Skin of body (tissue), 2 donors: Measurements from ENCODE around the gene C16orf87. TPM values are rescaled to one million over a fixed set of nuclear protein-coding genes. Genes with fewer than 3 reads are reported as not detected.
"Not testable (repeated sequence)": the region's sequence is repeated elsewhere in the genome, so short reads cannot be mapped to it uniquely, and the experiment has no call there.

Experiments used
- DNase-seq: peaks from one replicate; lab custom pipeline; 2025; lab: John Stamatoyannopoulos, UW
- total RNA-seq: library from RNA; depleted of rRNA; stranded (reverse); fragments of >200 nt; gene quantifications from one replicate; pipeline ENCODE4 v1.2.3, GENCODE V29; 2014

Gene C16orf87
- 13.5 TPM for total RNA-seq

- DNase-seq: peak; percentile 89
Observed at GRCh38 chr16:46830902-46831647, at the start of gene C16orf87. Gene C16orf87, minus strand, starts transcription at chr16:46831180. Its CDS starts 31 bp downstream, at chr16:46831149.

- no peak for DNase-seq
Observed at GRCh38 chr16:46875243-46875642, 44.3 kb upstream of the C16orf87 start.

- DNase-seq: no peak
Observed at GRCh38 chr16:46873201-46873600, 42.2 kb upstream of the C16orf87 start.

- DNase-seq: no peak
Observed at GRCh38 chr16:46871597-46871996, 40.6 kb upstream of the C16orf87 start.

- DNase-seq: not testable (repeated sequence)
Observed at GRCh38 chr16:46868891-46869290, 37.9 kb upstream of the C16orf87 start.

GRCh38 chr16:46867486-46867885 is 36.5 kb upstream of the C16orf87 start:
- not testable (repeated sequence) for DNase-seq

- no peak for DNase-seq
Observed at GRCh38 chr16:46866286-46866685, 35.3 kb upstream of the C16orf87 start.

GRCh38 chr16:46862555-46863447 is 31.8 kb upstream of the C16orf87 start:
- DNase-seq: no peak

GRCh38 chr16:46859719-46860152 is 28.8 kb upstream of the C16orf87 start:
- DNase-seq: no peak

- DNase-seq: no peak
Observed at GRCh38 chr16:46858151-46858550, 27.2 kb upstream of the C16orf87 start.

GRCh38 chr16:46857368-46857945 is 26.5 kb upstream of the C16orf87 start:
- DNase-seq: peak; percentile 69

GRCh38 chr16:46855389-46855788 is 24.4 kb upstream of the C16orf87 start:
- no peak for DNase-seq

GRCh38 chr16:46854846-46855245 is 23.9 kb upstream of the C16orf87 start:
- no peak for DNase-seq

- peak; percentile 29 for DNase-seq
Observed at GRCh38 chr16:46853713-46854443, 22.9 kb upstream of the C16orf87 start.

GRCh38 chr16:46852130-46852529 is 21.1 kb upstream of the C16orf87 start:
- DNase-seq: no peak

GRCh38 chr16:46850619-46851555 is 19.9 kb upstream of the C16orf87 start:
- DNase-seq: no peak

- DNase-seq: no peak
Observed at GRCh38 chr16:46848768-46849764, 18.1 kb upstream of the C16orf87 start.

GRCh38 chr16:46845952-46846351 is 15.0 kb upstream of the C16orf87 start:
- DNase-seq: no peak

GRCh38 chr16:46844771-46845170 is 13.8 kb upstream of the C16orf87 start:
- no peak for DNase-seq
